HG02852 (cell line): Measurements from ENCODE around the gene PRKG1.

Experiments
- ATAC-seq: cut with Tn5 transposase; IDR thresholded peaks from one replicate; pipeline ENCODE4 v1.9.1; 2021; ENCODE audit warnings: mild to moderate bottlenecking, moderate library complexity; ENCODE audit not compliant: unreplicated experiment

PRKG1 gene

DNA sequence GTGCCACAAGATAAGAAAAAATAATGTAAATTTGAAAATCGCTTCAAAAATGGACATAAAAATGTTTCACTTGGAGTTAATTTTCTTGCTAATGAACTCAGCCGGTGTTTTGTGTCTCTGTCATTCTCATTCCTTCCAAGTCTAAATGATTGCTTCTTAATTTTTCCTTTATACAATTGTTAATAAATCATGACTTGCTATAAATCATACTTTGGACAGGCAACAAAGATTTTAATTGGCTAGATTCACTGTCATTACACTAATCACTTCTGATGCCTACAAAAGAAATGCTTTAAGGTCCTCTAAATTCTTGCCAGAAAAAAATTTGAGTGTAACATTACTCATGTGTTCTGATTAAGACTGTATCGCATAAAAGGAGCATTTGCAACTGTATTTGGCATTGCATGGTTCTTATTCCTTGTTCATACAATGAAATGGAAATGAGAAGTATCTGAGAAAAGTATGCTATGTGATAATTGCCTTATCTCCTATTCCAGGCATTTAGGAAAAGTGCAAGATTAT lies 1000.3 kb downstream of the PRKG1 start:
- no peak for ATAC-seq

- no peak for ATAC-seq
Observed at GRCh38 chr10:52077814-52078213, 1003.5 kb downstream of the PRKG1 start.

DNA sequence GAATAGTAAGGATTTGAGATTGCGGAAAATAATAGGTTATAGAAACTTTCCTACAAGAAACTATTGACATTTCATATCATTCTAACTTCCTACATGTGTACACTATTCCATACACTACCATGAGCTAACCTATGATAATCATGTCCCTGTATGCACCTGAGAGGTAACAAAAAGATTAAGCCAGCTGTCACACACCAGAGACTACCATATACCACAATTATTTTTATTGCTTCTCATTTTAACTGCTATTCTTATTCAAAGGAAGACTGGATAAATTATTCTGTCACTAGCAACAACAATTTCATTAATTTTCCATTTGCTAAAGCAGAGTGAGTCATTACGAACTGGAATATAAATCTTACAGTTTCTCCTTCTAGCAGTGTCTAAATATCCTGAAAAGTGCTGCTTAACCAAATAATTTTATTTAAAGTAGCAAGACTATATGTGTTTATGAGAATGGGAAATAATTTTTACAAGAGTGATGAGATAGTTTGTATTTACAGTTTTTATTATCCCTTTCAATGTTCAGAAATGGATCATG lies 1004.2 kb downstream of the PRKG1 start:
- ATAC-seq: no peak

- ATAC-seq: no peak
Observed at GRCh38 chr10:52082307-52082706, 1008.0 kb downstream of the PRKG1 start.

DNA sequence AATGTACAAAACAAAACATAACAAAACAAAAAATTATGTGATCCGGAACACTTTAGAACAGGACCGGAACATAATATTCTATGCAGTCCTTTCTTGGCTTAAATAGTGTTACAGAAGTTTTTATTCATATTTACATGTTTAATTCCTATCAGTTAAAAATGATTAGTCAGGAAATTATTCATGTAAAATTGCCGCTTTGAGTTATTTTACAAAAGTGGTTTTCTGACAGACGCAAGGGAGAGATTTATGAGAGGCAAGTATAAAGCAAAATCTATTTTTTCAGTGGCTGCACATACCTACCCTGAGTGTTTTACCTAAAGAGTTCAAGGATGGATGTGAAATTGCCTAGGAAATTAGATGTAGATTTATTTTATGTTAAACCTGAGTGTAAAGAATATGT lies 1009.1 kb downstream of the PRKG1 start:
- no peak for ATAC-seq

DNA sequence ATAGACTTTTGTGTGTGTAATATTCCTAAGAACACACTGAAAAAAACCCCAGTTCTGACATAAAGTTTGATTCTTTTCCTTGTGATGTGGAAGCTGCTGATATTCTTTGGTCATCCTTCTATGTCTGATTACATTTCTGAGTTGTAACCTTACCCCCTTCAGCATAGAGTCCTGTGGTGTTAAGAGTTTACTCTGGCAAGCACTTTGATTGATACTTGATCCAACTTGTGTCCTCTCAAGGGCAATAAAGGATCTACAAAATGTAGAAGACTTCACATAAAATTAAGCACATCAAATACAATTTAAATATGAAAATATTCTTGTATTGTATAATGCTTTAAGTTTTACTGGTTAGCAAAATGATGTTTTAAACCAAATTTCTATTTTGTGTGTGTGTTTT lies 1018.1 kb downstream of the PRKG1 start:
- ATAC-seq: no peak

DNA sequence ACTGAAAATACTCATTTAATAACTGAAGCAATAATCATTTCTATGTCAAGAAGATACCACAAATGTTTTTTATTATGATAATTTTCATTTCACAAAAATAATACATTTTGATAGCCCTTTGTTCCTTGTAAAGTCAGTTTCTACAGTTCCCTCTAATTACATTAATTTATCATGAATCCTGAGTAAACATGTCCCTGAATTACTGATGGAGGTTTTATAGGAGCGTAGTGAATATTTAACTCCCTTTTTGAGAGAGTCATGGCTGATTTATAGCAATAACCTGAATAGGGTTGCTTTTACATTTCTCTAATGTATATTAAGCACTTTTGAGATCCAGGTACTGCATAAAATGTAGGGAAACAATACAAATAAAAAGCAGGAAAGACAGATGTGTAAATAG lies 1023.8 kb downstream of the PRKG1 start:
- ATAC-seq: no peak

DNA sequence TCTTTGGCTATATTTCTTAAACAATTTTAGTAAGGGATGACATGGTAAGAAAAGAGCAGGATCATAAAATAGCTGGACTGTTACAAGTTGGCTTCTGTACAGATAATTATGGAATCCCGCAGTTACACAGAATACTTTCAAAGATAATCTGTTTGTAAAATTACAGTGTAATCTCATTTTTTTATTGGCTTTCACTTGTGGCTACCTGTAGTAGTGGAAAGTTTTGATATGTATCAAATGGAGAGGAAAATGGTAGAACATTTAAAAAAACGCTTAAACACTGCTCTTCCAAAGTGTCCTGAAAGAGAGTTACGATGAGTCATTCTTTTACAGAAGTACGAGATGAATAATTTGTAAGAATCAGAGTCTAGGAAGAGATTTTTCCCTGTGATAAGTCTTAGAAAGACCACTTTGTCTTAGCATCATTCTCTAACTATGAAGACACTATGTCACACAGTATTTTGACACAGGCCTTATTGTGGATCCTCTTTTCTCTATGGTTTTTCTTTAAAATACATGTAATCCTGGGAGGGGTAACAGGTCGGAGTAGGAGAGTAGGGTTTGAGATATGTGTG lies 1024.8 kb downstream of the PRKG1 start:
- ATAC-seq: no peak

- ATAC-seq: no peak
Observed at GRCh38 chr10:52100011-52100547, 1025.8 kb downstream of the PRKG1 start.

DNA sequence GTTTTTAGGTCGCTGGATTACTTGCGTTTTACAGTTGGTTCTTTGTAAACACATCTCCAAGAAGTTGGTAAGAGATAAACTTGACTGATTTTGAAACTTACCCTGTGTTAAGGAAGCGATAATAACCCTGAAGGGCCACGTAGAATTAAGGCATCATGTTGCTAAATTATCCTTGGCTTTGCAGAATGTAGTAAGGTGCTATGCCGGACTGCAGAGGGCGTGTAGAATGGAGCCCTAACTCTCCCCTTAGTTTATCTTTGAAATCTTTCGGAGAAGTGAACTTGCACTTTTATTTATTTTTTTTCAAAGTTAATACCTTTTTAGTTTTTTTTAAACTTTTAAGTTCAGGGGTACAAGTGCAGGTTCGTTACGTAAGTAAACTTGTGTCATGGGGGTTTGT lies 1031.0 kb downstream of the PRKG1 start:
- ATAC-seq: no peak

DNA sequence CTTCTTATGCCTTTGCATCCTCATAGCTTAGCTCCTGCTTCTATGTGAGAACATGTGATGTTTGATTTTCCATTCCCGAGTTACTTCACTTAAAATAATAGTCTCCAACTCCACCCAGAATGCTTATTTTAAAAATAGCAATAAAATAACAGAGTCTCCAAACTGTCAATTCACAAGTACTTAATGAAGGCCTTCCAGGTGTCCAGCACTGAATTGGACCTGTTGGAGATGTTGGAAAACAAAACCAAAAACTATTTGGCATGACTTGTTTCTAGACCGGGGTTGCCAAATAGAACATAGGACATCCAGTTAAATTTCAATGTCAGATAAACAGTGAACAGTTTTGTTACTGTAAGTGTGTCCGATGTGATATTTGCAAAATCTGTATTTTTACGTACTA lies 1031.7 kb downstream of the PRKG1 start:
- ATAC-seq: no peak

GRCh38 chr10:52106899-52107298 lies 1032.6 kb downstream of the PRKG1 start:
- no peak for ATAC-seq

DNA sequence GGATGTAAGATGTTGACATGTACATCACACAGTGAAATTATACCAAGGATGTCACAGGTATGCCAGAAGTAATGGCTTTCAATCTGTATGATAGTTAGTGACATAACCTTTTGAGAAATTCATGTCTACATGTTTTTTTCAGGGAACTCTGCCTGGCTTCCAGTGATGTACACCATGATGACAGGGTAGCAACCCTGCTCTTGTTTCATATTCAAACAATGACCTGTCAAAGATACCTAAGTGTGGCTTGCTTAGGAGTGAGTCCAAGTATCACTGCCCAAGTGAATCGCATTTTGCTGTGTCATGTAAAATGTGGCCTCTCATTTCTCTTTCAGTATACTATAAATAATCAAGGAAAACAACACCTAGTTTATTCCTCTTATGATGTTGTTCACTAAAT lies 1033.9 kb downstream of the PRKG1 start:
- no peak for ATAC-seq

- ATAC-seq: no peak
Observed at GRCh38 chr10:52110576-52110975, 1036.3 kb downstream of the PRKG1 start.

- no peak for ATAC-seq
Observed at GRCh38 chr10:52111101-52111891, 1037.0 kb downstream of the PRKG1 start.

DNA sequence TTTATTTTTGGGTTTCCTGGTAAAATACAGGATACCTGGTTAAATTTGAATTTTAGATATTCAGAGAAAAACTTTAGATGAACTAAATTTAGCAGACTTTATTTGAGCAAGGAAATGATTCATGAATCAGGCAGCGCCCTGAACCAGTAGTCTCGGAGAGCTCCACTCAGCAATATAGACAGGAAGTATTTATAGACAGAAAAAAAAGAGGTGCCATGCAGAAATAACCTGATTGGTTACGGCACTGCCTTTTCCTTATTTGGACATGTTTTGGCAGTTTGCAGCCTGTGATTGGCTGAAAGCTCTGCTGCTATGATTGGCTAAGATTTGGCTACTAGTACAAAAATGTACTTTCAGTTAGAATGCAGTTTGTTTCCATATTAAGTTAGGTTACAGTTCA lies 1041.5 kb downstream of the PRKG1 start:
- no peak for ATAC-seq

GRCh38 chr10:52119507-52119906 lies 1045.2 kb downstream of the PRKG1 start:
- ATAC-seq: no peak

GRCh38 chr10:52121688-52122087 lies 1047.4 kb downstream of the PRKG1 start:
- ATAC-seq: no peak

- ATAC-seq: no peak
Observed at GRCh38 chr10:52128056-52128683, 1053.9 kb downstream of the PRKG1 start.

DNA sequence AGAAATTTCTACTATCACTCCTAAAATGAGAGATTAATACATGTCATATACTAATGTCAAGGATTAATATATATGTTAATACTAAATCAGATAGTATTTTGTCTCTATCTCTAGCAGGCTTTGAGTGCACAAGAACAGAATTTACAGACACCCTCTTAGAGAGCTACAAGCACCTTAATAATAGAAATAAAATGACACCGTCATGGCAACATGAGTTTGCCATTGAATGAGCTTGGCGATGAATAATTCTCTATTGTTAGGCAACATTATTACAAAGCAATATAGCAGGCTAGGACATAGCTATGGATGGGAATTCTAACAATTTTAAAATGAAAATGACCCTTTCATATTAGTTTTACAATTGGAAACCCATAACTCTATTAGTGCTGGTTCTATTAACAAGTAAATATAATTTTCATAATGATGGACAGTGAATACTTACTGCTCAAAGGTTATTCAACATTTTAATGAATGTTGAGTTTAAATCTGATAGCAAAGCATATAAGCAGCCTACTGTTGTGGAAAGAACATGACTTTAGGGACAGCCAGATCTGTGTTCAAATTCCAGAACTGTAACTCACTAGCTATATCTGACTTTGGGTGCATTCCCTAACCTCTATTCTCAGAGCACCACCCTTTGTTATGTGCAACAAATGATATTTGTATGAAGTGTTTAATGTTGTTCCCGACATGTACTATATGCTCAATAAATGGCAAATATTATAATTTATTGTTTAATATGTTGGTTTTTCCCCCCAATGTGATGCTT lies 1055.3 kb downstream of the PRKG1 start:
- no peak for ATAC-seq

GRCh38 chr10:52135101-52135500 lies 1060.8 kb downstream of the PRKG1 start:
- ATAC-seq: no peak
